CD4-positive, alpha-beta T cell treated with Interleukin-4 for 1 hour (primary cell): Measurements from ENCODE around the gene ZNF587B.
"Not testable (repeated sequence)": the region's sequence is repeated elsewhere in the genome, so short reads cannot be mapped to it uniquely, and the experiment has no call there.

Experiments used
- DNase-seq, 2 donors: peaks; one replicate each; pipeline ENCODE4 v3.0.0-alpha.2; 2020 to 2022

The ZNF587B gene

DNA sequence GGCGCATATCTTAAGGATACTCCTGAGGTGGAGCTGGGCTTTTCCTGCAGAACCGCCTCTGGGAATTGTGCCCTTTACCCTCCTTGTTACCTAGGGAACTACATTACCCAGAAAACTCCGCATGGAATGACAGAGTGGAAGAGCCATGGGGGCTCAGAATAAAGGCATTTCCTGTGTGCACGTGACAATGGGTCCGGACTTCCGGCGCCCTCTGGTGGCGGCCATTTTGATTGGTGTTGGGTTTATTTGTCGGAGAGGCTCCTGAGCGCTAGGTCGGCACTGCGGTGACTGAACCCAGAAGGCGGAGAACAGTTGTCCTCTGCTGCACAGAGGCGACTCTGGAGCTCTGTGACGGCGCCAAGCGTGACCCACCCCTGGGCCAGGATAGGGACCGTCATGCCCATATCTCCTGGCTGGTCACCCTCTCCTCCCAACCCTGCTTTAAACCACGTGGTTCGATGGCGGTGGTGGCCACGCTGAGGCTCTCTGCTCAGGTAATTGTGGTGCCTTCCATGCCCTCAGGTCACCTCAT, at the start of gene ZNF587B:
ZNF587B (plus strand) TSS at position 229 of the 532 bp plus-strand sequence; CDS start at position 459, 230 bp downstream.
- DNase-seq = peak; percentile 38 to 48

DNA sequence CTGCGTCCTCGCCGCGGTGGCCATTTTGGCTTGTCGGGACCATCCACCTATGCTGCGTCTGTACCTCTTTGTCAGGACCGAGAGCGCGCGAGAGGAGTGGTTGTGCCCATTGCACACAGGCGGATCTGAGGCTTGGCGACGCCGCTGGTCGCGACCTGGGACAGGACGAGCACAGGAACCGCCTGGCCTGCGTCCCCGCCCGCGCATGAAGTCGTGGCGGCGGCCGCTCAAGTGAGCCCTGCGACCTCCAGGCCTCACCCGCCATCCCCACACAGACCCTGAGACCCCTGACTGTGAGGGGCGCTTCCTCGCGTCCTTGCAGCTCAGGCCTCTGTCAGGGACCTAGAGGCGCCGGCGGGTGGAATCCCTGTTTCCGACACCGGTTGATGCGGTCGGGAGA, 43.8 kb upstream of the ZNF587B start:
- no peak for DNase-seq

DNA sequence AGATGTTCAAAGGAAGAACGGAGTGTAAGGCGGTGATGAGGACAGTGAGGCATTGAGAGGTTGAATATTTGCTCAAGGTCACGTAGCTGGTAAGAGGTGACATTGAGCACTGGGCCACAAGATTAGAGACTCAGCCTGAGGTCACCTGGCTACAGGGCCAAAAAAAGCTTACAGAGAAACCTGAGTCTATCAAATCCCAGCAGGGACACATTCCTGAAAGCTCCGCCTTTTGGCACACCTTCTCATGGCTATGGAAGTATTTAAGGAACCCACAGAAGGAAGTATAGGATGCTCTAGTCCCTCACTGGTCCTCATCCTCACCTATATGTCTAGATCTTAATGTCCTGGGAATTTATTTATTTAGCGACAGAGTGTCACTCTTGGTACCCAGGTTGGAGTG, 43.2 kb upstream of the ZNF587B start:
- DNase-seq = no peak

DNA sequence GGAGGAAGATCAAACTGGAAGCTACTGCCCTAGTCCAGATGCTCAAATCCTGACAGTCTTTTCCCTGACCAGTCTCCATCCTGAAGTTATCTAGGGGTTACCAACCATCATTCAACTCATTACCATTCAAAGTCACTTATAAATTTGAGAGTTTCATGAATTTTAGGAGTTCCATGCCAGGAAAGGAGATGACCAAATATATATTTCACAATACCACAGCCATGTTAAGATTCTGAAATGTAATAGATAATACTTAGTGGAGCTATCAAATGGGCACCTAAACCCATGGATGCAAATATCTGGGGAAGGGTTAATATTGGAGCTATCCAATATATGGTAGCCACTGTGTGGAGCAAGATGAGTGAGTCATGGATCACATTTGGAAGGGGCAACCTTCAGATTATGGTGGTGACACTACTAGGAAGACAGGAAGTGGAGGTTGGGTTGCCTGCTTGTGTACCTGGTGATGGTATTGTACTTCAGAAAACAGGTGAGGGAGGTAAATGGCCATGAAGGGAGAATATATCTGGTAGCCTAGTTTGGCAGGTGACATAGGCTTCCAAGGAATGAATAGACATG, 41.9 kb upstream of the ZNF587B start:
- no peak for DNase-seq

DNA sequence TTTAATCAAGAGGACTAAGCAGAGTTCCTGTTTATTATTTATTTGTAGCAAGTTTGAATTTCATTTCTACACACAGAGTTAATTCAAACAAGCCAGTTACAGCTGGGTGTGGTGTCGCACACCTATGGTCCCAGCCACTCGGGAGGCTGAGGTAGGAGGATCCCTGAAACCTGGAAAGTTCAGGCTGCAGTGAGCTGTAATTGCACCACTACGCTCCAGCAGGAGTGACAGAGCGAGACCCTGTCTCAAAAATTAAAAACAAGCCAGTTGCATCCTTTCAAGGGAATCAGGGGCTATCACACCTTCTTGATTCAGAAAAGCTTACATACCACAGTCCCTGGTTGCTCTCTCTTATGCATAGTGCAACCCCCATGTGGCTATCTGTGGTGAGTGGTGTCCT, 40.8 kb upstream of the ZNF587B start:
- no peak for DNase-seq

DNA sequence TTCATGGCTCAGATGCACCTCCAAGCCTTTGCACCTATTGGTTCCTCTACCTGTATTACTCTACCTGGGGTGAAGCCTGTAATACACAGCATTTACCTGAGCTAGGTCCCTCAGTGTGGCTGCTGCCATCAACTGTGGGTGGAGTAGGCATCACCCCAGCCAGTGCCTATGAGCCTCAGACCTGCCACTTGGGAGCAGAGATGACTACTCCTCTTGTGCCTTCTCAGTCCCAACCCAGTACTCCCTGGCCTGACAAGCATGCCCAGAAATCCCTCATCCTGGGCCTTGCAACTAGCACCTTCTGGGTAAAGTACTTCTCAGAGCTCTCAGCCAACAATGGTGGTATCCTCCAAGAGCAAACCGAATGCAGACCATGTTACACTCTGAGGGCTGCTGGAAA, 33.5 kb upstream of the ZNF587B start:
- not testable (repeated sequence) for DNase-seq

DNA sequence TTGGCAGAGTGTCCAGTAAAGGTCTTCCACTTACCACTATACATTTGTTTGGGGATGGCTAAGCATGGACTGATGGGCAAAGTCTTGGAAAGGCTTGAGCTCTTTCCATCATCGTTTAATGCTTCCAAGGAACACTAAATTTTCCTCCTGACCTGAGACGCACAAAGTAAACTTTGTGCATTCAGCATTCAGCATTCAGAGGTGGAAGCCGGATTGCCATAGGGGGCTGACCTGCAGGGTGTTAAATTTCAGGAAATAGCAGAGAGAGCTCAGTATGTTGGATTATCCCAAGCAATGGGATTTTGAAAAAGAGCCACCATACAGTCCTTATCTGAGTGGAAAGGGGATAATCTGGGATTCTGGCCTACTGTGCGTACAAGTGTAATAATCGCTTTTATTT, 29.4 kb upstream of the ZNF587B start:
- no peak for DNase-seq

DNA sequence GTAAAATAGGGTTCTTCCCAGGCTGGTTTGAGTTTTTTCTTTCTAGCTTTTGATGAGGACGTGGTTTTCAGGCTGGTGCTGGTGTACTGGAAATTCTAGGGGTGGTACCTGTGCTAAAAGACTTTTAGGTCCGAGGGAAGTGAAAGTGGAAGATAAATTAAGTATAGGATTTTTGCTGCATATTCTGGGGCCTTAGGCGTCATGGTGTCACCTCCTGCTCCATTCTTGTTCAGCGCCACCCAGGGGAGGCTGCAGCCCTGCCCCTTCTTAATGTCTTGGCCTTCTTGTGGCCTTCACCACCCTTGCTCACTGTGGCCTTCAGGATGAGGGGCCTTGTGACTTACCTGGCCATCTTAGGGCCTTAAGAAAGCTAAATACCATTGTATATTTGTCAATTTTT, 27.8 kb upstream of the ZNF587B start:
- DNase-seq = peak in 1 of 2 donors; percentile 16

DNA sequence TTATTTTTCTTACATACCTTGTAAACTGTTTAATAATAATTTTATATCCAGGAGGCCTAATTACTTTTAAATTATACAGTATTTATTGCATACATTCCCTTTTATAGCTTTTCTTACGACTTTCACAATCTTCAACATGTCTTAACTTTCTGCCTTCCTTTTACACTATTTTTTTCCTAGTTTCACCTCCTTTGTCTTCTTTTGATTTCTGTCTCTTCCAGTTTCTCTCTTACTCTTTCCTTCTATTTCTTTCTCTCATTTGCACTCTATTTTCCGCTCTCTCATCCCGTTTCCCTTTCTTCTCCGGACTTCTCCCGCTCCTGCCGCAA, 26.9 kb upstream of the ZNF587B start:
- no peak for DNase-seq

DNA sequence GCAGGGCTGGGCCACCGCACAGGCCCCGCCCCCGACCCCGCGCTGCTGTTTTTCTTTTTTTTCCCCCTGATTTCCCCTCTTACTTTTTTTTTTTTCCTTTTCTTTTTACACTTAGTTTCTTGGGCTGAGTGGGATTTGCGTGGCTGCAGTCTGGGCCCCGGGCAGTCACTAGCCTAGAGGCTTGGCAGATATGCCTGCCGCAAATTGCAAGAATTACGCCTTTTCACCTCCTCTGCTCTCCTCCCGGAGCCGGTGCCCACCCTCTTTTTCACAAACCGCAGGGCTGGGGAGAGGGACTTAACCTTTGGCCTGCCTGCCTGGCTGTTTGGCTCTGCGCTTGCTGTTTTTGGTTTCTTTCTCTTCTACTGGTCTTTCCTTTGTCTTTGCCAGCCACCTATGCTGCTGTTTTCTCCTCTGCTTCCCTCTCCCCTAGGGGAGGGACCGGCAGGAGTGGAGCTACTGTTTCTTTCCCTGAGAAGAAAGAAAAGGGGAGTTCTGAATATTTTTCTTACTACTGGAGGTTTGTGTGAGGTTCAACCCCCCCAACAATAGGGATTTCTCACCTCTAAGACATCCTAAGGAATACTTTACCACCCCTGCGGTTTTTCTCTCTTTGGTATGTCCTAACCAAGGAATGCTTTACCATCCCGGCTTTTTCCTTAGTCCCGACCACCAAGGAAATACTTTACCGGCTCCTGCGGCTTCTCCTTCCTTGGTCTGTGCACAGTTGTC, 26.3 kb upstream of the ZNF587B start:
- DNase-seq = no peak

DNA sequence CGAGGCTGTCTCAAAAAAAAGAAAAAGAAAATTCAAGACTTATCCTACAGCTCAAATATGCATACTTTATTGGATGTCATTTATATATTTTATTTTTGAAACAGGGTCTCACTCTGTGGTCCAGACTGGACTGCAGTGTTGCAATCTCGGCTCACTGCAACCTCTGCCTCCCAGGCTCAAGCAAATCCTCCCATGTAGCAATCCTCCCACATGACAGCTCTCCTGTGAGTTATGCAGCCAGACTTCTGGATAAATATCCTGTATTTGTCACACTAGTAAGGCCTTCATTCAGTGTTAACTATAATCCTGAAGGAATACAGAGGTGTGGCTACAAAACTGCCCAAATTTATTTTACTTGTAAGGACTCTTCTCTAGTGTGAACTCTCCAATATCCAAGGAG, 22.6 kb upstream of the ZNF587B start:
- DNase-seq = no peak

DNA sequence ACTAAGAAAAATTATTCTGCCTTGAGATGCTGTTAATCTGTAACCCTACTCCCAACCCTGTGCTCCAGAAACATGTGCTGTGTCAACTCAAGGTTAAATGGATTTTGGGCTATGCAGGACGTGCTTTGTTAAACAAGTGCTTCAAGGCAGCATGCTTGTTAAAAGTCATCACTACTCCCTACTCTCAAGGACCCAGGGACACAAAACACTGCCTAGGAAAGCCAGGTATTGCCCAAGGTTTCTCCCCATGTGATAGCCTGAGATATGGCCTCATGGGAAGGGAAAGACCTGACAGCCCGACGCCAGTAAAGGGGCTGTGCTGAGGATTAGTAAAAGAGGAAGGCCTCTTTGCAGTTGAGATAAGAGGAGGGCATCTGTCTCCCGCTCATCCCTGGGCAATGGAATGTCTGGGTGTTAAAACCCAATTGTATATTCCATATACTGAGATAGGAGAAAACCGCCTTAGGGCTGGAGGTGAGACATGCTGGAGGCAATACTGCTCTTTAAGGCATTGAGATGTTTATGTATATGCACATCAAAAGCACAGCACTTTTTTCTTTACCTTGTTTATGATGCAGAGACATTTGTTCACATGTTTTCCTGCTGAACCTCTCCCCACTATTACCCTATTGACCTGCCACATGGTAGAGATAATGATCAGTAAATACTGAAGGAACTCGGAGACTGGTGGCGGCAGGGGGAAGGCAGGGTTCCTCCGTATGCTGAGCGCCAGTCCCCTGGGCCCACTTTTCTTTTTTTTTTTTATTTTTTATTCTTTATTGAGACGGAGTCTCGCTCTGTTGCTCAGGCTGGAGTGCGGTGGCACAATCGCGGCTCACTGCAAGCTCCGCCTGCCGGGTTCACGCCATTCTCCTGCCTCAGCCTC, 19.4 kb upstream of the ZNF587B start:
- not testable (repeated sequence) for DNase-seq

DNA sequence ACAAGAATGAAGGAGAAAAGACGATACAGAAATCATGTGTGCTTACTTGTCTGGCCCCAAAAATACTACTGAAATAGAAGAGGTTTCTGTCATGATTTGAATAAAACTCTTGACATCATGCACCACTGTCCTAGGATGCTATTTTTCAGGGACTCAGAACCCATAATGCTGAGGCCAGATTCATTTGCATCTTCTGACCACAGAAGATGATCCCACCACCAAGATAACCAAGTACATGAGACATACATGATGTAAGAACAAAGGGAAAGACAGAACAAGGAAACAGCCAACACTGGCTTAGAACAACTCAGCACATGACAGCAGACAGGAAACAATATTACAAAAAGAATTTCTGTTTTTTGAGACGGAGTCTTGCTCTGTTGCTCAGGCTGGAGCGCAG, 17.9 kb upstream of the ZNF587B start:
- DNase-seq = no peak

DNA sequence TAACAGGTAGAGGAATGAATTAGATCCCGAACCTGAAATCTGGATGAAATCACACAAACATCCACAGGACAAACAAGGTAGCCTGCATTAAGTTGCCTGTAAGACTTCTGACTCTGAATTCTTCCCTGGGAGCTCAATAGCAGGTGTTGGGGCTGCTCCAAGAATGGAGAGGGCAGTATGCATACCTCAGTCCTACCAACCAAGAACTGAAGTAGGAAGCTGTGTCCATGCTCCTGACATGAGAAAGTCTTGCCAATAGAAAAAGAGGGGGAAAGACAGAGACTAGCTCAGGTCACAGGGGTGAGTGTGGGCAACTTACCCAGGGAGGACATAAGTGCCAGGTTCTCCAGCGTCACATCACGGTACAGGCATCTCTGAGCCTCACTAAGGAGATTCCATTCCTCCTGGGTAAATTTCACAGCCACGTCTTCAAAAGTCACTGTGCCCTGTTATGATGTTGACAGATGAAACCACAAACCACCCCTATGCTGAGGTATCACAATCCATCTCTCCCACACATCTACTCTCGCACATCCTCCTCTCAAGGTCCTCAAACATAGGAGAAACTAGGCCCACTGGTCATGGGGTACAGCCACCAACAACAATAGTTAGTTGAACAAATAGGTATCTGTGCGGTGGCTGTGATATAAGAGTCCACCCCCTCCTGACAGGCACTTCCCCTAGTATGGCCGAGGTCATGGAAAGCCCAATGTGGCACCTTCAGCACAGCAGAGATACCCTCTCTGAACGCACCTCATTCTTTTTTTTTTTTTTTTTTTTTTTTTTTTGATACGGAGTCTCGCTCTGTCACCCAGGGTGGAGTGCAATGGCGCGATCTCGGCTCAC, 16.9 kb upstream of the ZNF587B start:
- not testable (repeated sequence) for DNase-seq

DNA sequence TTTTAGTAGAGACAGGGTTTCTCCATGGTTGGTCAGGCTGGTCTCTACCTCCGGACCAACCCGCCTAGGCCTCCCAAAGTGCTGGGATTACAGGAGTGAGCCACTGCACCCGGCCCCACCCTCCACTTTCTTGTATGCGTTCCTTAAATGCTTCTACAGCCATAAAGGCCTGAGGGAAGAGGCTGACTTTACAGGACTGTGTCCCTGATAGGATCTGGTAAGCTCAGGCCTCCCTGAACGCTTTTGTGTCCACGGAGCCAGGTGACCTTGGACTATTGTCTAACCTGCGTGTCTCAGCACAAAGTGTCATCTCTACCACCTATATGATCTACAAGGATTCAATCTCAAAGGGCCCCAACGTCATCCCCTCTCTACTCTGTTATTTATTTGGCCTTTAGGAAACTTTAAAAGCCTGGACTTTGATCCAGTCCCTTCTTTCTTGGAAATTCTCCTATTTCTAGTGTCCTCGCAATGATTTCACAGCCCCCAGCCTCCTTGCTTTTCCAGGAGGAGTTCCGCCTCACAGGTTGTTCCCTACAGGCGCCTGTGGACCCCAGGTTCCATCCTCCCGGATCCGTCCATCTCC, 16.1 kb upstream of the ZNF587B start:
- no peak for DNase-seq

DNA sequence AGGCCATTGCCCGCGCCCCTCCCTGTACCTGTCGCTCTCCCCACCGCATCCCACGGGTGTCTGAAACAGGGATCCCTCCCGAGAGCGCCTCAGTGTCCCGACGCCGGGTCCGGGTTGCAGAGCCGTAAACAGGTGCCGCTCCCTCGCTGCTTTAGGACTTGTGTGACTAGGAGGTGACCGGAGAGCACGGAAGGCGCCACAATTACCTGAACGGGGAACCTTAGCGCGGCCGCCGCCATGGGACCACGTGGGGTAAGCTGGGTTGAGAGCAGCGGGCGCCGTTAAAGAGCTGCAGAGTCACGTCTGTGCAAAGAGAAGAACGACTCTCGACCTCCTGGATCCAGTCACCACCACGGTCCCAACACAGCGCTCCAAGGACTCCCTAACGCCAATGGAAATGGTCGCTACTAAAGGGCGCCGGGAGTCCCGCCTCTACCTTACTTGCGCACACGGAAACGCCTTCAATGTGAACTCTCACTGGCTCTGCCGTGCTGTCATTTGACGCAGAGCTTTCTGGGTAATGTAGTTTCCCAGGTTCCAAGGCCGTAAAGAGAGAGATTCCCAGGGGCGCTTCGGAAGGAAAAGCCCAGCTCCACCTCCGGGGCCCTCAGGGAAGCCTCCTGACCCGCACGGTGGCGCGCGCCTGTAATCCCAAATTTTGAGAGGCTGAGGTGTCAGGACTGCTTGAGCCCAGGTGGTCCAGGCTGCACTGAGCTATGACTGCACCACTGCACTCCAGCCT, 15.4 kb upstream of the ZNF587B start, which contains the start of gene ZNF552:
ZNF552 (minus strand) TSS at position 409 of the 742 bp plus-strand sequence; CDS start at position 239, 170 bp downstream.
- DNase-seq = peak; percentile 84 to 87

DNA sequence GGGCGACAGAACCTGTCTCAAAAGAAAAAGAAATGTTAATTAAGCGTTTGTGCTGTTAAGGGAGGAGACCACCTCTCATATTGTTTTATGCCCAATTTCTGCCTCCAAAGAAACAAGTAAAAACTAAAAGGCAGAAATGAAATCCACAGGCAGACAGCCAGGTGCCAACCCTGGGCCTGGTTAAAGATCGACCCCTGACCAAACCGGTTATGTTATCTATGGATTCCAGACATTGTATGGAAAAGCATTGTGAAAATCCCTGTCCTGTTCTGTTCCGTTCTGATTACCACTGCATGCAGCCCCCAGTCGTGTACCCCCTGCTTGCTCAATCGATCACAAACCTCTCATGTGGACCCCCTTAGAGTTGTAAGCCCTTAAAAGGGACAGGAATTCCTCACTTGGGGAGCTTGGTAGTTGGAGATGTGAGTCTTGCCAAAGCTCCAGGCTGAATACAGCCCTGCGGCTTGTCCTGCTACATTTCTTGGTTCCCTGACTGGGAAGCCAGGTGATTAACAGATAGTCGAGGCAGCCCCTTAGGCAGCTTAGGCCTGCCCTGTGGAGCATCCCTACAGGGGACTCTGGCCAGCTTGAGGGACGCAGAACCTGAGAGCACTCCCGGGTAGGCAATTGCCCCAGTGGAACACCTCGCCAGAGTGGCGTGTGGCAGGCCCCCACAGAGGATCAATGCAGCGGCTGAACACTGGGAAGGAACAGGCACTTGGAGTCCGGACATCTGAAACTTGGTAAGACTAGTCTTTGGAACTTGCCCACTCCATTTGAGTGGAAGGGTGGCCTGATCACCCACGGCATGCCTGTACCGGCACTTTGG, 14.6 kb upstream of the ZNF587B start:
- DNase-seq = no peak

DNA sequence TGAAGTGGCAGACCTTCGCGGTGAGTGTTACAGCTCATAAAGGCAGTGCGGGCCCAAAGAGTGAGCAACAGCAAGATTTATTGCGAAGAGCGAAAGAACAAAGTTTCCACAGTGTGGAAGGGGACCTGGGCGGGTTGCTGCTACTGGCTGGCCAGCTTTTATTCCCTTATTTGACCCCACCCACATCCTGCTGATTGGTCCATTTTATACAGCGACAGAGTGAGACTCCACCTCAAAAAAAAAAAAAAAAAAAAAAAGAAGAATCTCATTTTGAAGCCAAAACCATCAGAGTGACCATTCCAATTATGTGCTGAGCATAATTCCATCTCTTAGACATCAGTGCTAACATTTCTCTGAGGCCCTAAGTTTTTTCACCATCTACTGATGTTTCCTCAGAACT, 13.4 kb upstream of the ZNF587B start:
- no peak for DNase-seq

DNA sequence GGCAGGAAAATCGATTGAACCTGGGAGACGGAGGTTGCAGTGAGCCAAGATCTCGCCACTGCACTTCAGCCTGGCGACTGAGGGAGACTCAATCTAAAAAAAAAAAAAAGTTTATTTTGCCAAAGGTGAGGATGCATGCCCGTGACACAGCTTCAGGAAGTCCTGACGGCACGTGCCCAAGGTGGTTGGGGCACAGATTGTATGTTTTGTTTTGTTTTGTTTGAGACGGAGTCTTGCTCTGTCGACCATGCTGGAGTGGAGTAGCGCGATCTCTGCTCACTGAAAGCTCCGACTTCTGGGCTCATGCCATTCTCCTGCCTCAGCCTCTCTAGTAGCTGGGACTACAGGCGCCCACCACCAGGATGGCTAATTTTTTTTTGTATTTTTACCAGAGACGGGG, 12.1 kb upstream of the ZNF587B start:
- no peak for DNase-seq

DNA sequence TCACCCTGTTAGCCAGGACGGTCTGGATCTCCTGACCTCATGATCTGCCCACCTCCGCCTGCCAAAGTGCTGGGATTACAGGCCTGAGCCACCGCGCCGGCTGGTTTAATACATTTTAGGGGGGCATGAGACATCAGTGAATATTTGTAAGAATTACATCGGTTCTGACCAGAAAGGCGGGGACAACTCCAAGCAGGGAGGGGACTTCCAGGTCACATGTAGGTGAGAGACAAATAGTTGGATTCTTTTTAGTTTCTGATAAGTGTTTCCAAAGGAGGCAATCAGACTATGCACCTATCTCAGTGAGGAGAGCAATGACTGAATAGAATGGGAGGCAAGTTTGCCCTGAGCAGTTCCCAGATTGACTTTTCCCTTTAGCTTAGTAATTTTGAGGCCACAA, 11.7 kb upstream of the ZNF587B start:
- DNase-seq = no peak
